ENCODE measurements around the gene ITGB5. TPM values are rescaled to one million over a fixed set of nuclear protein-coding genes. Genes with fewer than 3 reads are reported as not detected.
A peak's percentile ranks its signal among the peaks of the same experiment; 100 is the strongest.

ITGB5 gene
- total and polyA plus RNA-seq, 2 experiments from 2014 or later, result 54.3 to 107 TPM

DNA sequence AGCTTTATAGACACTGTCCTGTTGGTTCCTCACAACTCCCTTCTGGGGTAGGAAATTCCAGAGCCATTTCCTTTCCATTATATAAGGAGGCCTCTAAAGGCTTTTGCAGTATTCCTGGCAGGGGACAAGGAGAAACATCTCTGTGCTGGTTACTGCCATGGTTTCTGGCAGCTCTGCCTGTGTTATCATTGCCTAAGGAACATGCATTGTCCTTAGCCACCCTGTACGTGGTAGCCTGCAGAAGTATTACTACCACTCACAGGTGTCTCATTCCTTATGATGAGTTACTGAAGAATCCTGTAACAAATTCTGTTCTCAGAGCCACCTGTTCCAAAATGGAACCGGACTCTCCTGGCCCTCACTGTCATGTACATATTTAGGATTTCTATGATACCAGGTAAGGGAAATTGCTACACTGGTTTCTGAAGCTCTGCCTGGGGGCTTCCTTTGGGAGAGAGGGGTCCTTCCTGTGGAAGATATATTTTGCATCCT is 98.9 kb downstream of the ITGB5 start:
- peak overlapping the region; percentile 62 for H3K27ac ChIP-seq
- H3K27me3 ChIP-seq, result no peaks in the 10 kb centered on the region
- H3K4me1 ChIP-seq (ENCODE audit: low read depth), result peaks cover 11% of the 10 kb centered on the region
- TF ChIP-seq, protein P1, sequence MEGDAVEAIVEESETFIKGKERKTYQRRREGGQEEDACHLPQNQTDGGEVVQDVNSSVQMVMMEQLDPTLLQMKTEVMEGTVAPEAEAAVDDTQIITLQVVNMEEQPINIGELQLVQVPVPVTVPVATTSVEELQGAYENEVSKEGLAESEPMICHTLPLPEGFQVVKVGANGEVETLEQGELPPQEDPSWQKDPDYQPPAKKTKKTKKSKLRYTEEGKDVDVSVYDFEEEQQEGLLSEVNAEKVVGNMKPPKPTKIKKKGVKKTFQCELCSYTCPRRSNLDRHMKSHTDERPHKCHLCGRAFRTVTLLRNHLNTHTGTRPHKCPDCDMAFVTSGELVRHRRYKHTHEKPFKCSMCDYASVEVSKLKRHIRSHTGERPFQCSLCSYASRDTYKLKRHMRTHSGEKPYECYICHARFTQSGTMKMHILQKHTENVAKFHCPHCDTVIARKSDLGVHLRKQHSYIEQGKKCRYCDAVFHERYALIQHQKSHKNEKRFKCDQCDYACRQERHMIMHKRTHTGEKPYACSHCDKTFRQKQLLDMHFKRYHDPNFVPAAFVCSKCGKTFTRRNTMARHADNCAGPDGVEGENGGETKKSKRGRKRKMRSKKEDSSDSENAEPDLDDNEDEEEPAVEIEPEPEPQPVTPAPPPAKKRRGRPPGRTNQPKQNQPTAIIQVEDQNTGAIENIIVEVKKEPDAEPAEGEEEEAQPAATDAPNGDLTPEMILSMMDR (IDR thresholded peaks at IDR 0.05; ENCODE audit: low read depth, low read length), result no peak
- DNase-seq (ENCODE audit: low read depth in 1 of 2, low spot score in 1 of 2), result no peak
- no peaks in the 10 kb centered on the region for H3K9me3 ChIP-seq (ENCODE audit: low read depth)
- H3K36me3 ChIP-seq, result no peaks in the 10 kb centered on the region
- H3K4me3 ChIP-seq, result no peak overlapping the region

DNA sequence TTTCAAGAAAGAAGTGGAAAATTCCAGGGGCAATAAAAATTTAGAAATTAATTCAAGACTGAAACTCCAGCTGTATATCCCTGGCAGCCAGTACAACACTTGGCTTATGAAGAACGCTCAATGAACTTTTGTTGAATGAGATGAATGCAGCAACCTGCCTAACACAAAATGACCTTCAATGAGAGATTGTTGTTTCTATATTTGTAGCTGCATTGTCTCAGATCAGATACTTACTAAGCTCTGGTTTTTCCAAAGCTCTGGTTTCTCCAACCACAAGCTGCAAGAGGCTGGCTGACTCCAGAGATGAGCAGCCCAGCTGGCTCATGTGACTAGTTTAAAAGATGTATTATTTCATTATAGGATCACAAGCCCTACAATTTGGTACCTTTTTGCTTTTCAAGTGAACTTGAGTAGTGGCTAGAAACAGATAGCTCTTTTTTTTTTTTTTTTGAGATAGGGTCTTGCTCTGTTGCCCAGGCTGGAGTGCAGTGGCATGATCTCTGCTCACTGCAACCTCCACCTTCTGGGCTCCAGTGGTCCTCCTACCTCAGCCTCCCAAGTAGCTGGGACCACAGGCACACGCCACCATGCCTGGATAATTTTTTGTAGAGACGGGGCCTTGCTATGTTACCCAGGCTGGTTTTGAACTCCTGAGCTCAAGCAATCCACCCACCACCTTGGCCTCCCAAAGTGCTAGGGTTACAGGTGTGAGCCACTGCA is 99.5 kb downstream of the ITGB5 start:
- no peaks in the 10 kb centered on the region for H3K9me3 ChIP-seq (ENCODE audit: low read depth)
- no peak overlapping the region for H3K4me3 ChIP-seq
- no peaks in the 10 kb centered on the region for H3K36me3 ChIP-seq
- H3K27ac ChIP-seq, result peak overlapping the region; percentile 62
- H3K27me3 ChIP-seq, result no peaks in the 10 kb centered on the region
- peaks cover 11% of the 10 kb centered on the region for H3K4me1 ChIP-seq (ENCODE audit: low read depth)
- peak in 1 of 2 donors; percentile 45 for DNase-seq (ENCODE audit: low read depth in 1 of 2, low spot score in 1 of 2)
- TF ChIP-seq, protein P1 (IDR thresholded peaks at IDR 0.05; ENCODE audit: low read depth, low read length), result no peak

DNA sequence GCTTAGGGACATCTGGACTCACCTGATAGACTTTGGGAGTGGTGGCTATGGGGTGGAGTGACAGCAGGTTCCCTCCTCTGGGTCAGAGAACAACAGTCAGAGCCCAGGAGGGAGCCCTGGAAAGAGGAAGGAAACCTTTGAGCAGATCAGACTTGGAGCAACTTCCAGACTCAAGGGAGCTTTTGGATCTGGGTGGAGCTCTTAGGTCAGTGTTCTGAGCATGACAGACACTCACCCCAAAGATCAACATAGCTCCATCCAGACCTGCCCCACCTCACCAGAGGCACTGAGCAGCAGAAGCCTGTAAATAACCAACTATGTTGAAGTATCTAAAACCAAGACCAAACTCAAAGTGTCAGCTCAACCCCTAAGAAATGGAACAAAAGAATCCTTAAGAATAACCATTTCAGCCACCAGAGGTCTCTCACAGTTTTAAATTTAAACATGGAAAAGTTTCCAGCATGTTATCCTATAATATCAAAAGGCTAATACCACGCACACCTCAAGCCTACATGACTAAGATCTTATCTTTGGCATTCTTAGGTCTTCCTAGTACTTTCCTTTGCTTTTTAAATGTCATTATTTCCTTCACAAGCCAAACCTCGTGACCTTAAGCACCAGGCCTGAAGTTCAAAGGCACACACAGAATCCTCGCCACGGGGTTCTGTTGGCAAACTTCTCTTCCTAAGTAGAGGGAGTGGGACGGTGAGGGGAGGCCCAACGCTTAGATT is 100.5 kb downstream of the ITGB5 start:
- Histone ChIP-seq H3K4me3 (no peak overlapping the region), H3K4me1 (ENCODE audit: low read depth) (peaks cover 12% of the 10 kb centered on the region), H3K27ac (no peak overlapping the region), H3K27me3 (no peaks in the 10 kb centered on the region), H3K9me3 (ENCODE audit: low read depth) (no peaks in the 10 kb centered on the region), H3K36me3 (no peaks in the 10 kb centered on the region)
- TF ChIP-seq, protein P1 (IDR thresholded peaks at IDR 0.05; ENCODE audit: low read depth, low read length), result peak; percentile 41
- DNase-seq (ENCODE audit: low read depth in 1 of 2, low spot score in 1 of 2), result peak in 1 of 2 donors; percentile 43

DNA sequence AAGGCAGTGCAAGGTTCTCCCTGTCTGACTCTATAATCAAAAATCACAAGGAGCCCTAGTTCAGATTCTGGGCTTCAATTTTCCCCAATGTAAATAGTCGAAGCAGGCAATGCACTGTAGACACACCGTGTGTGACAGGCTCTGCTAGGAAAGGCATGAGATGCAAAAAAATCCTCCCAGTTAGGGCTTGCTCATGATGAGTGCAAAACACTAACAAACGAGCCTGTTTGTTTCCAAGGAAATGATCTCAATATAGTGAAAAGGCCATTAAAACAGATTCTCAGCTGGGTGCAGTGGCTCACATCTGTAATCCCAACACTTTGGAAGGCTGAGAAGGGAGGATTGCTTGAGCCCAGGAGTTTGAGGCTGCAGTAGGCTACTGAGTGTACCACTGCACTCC is 101.2 kb downstream of the ITGB5 start:
- DNase-seq (ENCODE audit: low read depth in 1 of 2, low spot score in 1 of 2), result no peak
- H3K4me1 ChIP-seq (ENCODE audit: low read depth), result peaks cover 19% of the 10 kb centered on the region
- no peak overlapping the region for H3K4me3 ChIP-seq
- TF ChIP-seq, protein P1 (IDR thresholded peaks at IDR 0.05; ENCODE audit: low read depth, low read length), result no peak
- H3K27me3 ChIP-seq, result no peaks in the 10 kb centered on the region
- H3K36me3 ChIP-seq, result no peaks in the 10 kb centered on the region
- no peaks in the 10 kb centered on the region for H3K9me3 ChIP-seq (ENCODE audit: low read depth)
- no peak overlapping the region for H3K27ac ChIP-seq

DNA sequence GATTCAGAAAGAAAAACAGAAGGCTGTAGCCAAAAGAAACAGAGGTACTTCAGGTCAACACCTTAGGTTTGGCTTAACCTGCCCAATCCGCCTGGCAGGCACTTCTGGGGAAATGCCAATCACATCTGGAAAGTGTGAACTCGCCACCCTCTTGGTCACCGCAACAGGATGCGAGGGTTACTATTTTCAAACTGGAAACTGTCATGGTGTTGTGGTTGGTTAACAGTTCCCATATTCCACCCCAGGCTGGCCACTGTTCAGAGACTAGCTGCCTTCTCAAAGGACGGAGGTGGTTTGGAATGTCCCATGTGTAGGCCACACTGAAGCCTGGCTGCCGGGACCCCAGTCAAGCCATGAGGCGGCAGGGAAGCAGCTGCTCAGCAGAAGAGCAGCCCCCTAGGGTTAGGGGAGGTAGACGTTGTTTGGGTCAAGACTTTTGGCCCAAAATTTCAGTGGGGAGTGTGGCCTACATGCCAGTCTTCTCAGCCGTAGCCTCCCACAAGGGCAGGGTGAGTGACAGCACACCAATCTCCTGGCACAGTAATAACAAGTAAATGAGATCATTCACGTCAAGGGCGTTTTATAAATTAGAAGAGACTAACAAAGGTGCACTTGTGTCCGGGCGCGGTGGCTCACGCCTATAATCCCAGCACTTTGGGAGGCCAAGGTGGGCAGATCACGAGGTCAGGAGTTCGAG is 102.3 kb downstream of the ITGB5 start:
- TF ChIP-seq, protein P1 (IDR thresholded peaks at IDR 0.05; ENCODE audit: low read depth, low read length), result no peak
- Histone ChIP-seq H3K27me3 (no peaks in the 10 kb centered on the region), H3K36me3 (no peaks in the 10 kb centered on the region), H3K4me1 (ENCODE audit: low read depth) (peaks cover 30% of the 10 kb centered on the region), H3K27ac (no peak overlapping the region), H3K9me3 (ENCODE audit: low read depth) (no peaks in the 10 kb centered on the region), H3K4me3 (no peak overlapping the region)
- DNase-seq (ENCODE audit: low read depth in 1 of 2, low spot score in 1 of 2), result no peak
